ENCODE data around the gene USH2A.

- no peak for TF ChIP-seq POLR2A (IDR thresholded peaks at IDR 0.05)
- no peak for TF ChIP-seq CTCF (IDR thresholded peaks at IDR 0.05)
- TF ChIP-seq POLR2AphosphoS5 (IDR thresholded peaks at IDR 0.05), result no peak
- TF ChIP-seq EP300 (IDR thresholded peaks at IDR 0.05), result no peak
Measured at GRCh38 chr1:215794156-215794555, 629.1 kb downstream of the USH2A start.
